Measurements from ENCODE around the gene ZNF407.

Gene ZNF407

DNA sequence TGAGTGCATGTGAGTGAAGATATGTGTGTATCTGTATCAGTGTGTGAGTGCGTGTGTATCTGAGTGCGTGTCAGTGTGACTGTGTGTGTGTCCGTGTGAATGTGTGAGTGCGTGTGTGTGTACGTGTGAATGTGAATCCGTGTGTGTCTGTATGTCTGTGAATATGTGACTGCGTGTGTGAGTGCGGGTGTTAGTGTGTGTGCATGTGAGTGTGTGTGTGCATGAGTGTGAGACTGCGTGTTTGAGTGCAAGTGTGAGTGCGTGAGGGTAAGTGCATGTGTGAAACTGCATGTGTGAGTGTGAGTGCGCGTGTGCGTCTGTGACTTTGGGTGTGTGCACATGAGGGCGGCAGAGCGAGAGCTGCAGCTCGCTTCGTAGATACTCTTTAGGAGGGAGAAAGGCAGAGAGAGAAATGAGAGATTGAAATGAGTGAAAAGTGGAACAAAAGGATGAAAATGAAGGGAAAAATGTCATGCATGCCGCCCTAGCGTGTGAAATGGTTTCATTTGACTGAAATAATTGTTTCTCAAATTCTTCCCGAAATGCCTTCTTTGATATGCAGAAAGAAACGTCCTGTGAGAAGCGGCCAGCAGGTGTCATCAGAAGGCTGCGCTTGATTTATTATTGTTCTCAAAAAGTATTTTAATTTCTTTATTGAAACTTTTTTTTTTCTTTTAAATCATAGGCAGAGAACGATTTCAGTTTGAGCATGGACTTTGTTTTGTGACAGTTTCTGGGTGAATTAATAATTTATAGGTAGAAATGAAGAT is 25.6 kb downstream of the ZNF407 start:
- DNase-seq (ENCODE audit: low read depth in 1 of 2, low spot score in 1 of 2) = peak in 1 of 2 experiments; percentile 10
- no peak for TF ChIP-seq JUND (IDR thresholded peaks at IDR 0.05; ENCODE audit: low read depth)
- in situ Hi-C loops (cut with HindIII; ENCODE audit: low pct_unique_long_range_greater_than_20kb, low sequenced_read_pairs) = no loop called here

GRCh38 chr18:74624466-74624865 is 26.8 kb downstream of the ZNF407 start:
- no peak for DNase-seq (ENCODE audit: low read depth in 1 of 2, low spot score in 1 of 2)
- in situ Hi-C loops (cut with HindIII; ENCODE audit: low pct_unique_long_range_greater_than_20kb, low sequenced_read_pairs) = no loop called here

GRCh38 chr18:74625157-74625556 is 27.5 kb downstream of the ZNF407 start:
- DNase-seq (ENCODE audit: low read depth in 1 of 2, low spot score in 1 of 2) = no peak
- in situ Hi-C loops (cut with HindIII; ENCODE audit: low pct_unique_long_range_greater_than_20kb, low sequenced_read_pairs) = no loop called here
- no peak for TF ChIP-seq JUND (IDR thresholded peaks at IDR 0.05; ENCODE audit: low read depth)

More at GRCh38 chr18:74624466-74624865, 26.8 kb downstream of the ZNF407 start:
- no peak for TF ChIP-seq JUND (IDR thresholded peaks at IDR 0.05; ENCODE audit: low read depth)

GRCh38 chr18:74626049-74626874 is 28.6 kb downstream of the ZNF407 start:
- in situ Hi-C loops (cut with HindIII; ENCODE audit: low pct_unique_long_range_greater_than_20kb, low sequenced_read_pairs) = no loop called here
- DNase-seq (ENCODE audit: low read depth in 1 of 2, low spot score in 1 of 2) = no peak

GRCh38 chr18:74630804-74631203 is 33.1 kb downstream of the ZNF407 start:
- no peak for DNase-seq (ENCODE audit: low read depth in 1 of 2, low spot score in 1 of 2)
- in situ Hi-C loops (cut with HindIII; ENCODE audit: low pct_unique_long_range_greater_than_20kb, low sequenced_read_pairs) = no loop called here
- TF ChIP-seq JUND (IDR thresholded peaks at IDR 0.05; ENCODE audit: low read depth) = no peak

More at GRCh38 chr18:74626049-74626874, 28.6 kb downstream of the ZNF407 start:
- no peak for TF ChIP-seq JUND (IDR thresholded peaks at IDR 0.05; ENCODE audit: low read depth)

DNA sequence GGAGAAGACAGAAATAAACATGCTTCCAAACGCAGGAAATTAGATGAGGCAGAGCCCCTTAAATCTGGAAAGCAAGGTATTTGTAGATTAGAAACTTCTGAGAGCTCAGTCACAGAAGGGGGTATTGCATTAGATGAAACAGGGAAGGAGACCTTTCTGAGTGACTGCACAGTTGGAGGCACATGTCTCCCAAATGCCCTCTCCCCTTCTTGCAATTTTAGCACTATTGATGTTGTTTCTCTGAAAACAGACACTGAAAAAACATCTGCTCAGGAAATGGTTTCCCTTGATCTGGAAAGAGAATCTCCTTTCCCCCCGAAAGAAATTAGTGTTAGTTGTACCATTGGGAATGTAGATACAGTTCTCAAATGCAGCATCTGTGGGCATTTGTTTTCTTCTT is 33.5 kb downstream of the ZNF407 start:
- in situ Hi-C loops (cut with HindIII; ENCODE audit: low pct_unique_long_range_greater_than_20kb, low sequenced_read_pairs) = no loop called here
- TF ChIP-seq JUND (IDR thresholded peaks at IDR 0.05; ENCODE audit: low read depth) = no peak
- DNase-seq (ENCODE audit: low read depth in 1 of 2, low spot score in 1 of 2) = no peak

DNA sequence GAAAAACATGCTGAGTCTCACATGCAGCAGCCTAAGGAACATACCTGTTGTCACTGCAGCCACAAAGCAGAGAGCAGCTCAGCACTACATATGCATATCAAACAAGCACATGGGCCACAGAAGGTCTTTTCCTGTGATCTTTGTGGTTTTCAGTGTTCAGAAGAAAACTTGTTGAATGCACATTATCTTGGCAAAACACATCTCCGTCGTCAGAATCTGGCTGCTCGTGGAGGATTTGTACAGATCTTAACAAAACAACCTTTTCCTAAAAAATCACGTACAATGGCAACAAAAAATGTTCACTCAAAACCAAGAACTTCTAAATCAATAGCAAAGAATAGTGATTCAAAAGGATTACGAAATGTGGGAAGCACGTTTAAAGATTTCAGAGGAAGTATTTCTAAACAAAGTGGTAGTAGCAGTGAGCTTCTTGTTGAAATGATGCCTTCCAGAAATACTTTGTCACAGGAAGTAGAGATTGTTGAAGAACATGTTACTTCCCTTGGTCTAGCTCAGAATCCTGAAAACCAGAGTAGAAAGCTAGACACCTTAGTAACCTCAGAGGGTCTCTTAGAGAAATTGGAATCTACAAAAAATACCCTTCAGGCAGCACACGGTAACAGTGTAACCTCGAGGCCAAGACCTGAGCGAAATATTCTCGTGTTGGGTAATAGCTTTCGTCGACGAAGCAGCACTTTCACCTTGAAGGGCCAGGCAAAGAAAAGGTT is 34.1 kb downstream of the ZNF407 start:
- in situ Hi-C loops (cut with HindIII; ENCODE audit: low pct_unique_long_range_greater_than_20kb, low sequenced_read_pairs) = no loop called here
- TF ChIP-seq JUND (IDR thresholded peaks at IDR 0.05; ENCODE audit: low read depth) = no peak
- DNase-seq (ENCODE audit: low read depth in 1 of 2, low spot score in 1 of 2) = no peak

DNA sequence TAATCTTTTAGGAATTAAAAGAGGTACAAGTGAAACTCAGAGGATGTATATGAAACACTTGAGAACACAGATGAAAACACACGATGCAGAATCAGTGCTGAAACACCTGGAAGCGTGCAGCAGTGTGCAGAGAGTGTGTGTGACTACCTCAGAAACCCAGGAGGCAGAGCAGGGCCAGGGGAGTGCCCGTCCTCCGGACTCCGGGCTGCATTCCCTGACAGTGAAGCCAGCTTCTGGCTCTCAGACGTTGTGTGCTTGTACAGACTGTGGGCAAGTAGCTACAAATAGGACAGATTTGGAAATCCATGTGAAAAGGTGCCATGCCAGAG is 34.6 kb downstream of the ZNF407 start:
- TF ChIP-seq JUND (IDR thresholded peaks at IDR 0.05; ENCODE audit: low read depth) = no peak
- in situ Hi-C loops (cut with HindIII; ENCODE audit: low pct_unique_long_range_greater_than_20kb, low sequenced_read_pairs) = no loop called here
- no peak for DNase-seq (ENCODE audit: low read depth in 1 of 2, low spot score in 1 of 2)

- DNase-seq (ENCODE audit: low read depth in 1 of 2, low spot score in 1 of 2) = no peak
- no peak for TF ChIP-seq JUND (IDR thresholded peaks at IDR 0.05; ENCODE audit: low read depth)
- in situ Hi-C loops (cut with HindIII; ENCODE audit: low pct_unique_long_range_greater_than_20kb, low sequenced_read_pairs) = no loop called here
These were observed 35.2 kb downstream of the ZNF407 start for GRCh38 chr18:74632856-74633255.

- in situ Hi-C loops (cut with HindIII; ENCODE audit: low pct_unique_long_range_greater_than_20kb, low sequenced_read_pairs) = no loop called here
- no peak for TF ChIP-seq JUND (IDR thresholded peaks at IDR 0.05; ENCODE audit: low read depth)
- no peak for DNase-seq (ENCODE audit: low read depth in 1 of 2, low spot score in 1 of 2)
These were observed 36.1 kb downstream of the ZNF407 start for GRCh38 chr18:74633652-74634352.

- in situ Hi-C loops (cut with HindIII; ENCODE audit: low pct_unique_long_range_greater_than_20kb, low sequenced_read_pairs) = no loop called here
- TF ChIP-seq JUND (IDR thresholded peaks at IDR 0.05; ENCODE audit: low read depth) = no peak
- DNase-seq (ENCODE audit: low read depth in 1 of 2, low spot score in 1 of 2) = no peak
These were observed 37.7 kb downstream of the ZNF407 start for GRCh38 chr18:74635224-74635975.

DNA sequence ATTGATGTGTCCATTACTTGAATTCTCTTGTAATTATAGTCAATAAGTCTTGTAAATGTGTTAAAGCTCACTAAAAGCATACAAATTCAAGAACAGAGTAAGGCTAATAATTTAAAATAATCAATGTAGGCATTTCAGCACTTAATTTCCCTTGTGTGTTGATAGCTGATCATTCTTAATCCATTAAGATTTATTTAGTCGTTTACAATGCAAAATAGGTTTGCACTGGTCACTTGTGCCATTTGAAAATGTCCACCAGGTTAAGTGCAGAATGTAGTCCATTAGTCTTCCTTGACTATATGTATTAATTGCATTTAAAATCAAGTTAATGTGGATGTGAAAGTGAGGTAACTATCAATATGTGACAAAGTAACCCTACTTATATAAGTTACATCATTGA is 39.4 kb downstream of the ZNF407 start:
- TF ChIP-seq JUND (IDR thresholded peaks at IDR 0.05; ENCODE audit: low read depth) = no peak
- DNase-seq (ENCODE audit: low read depth in 1 of 2, low spot score in 1 of 2) = no peak
- in situ Hi-C loops (cut with HindIII; ENCODE audit: low pct_unique_long_range_greater_than_20kb, low sequenced_read_pairs) = no loop called here
